Smooth muscle cell (in vitro differentiated cells): ENCODE results near the gene ILRUN. TPM values are rescaled to one million over a fixed set of nuclear protein-coding genes. Genes with fewer than 3 reads are reported as not detected.
"Not testable (repeated sequence)": the region's sequence is repeated elsewhere in the genome, so short reads cannot be mapped to it uniquely, and the experiment has no call there.

Experiments
- DNase-seq: peaks from one replicate; lab custom pipeline; 2025; ENCODE audit not compliant: unreplicated experiment; lab: John Stamatoyannopoulos, UW
- H2AFZ ChIP-seq: fragments of 200-600 bp; sonication (generic); 2 replicates; pipeline ENCODE4 v1.6.0; 2016; ENCODE audit warnings: antibody characterized with exemption, low read depth, mild to moderate bottlenecking
- H3F3A ChIP-seq: fragments of 200-600 bp; sonication (generic); 2 replicates; pipeline ENCODE4 v1.6.0; 2017; ENCODE audit warnings: antibody characterized with exemption, low read depth
- H3K27ac ChIP-seq: fragments of 200-600 bp; sonication (generic); 2 replicates; pipeline ENCODE4 v1.5.1; 2016; ENCODE audit warnings: low read depth, mild to moderate bottlenecking
- H3K27me3 ChIP-seq: fragments of 200-600 bp; sonication (generic); 2 replicates; pipeline ENCODE4 v1.6.1; 2016; ENCODE audit warnings: low read depth, mild to moderate bottlenecking
- H3K36me3 ChIP-seq: fragments of 200-600 bp; sonication (generic); 2 replicates; pipeline ENCODE4 v1.5.1; 2016; ENCODE audit warnings: low read depth
- H3K4me1 ChIP-seq: fragments of 200-600 bp; sonication (generic); 2 replicates; pipeline ENCODE4 v1.5.1; 2016; ENCODE audit warnings: low read depth
- H3K4me2 ChIP-seq: fragments of 200-600 bp; sonication (generic); 2 replicates; pipeline ENCODE4 v1.6.0; 2016; ENCODE audit warnings: mild to moderate bottlenecking
- H3K4me3 ChIP-seq: fragments of 200-600 bp; sonication (generic); 2 replicates; pipeline ENCODE4 v1.5.1; 2016; ENCODE audit warnings: mild to moderate bottlenecking
- H3K79me2 ChIP-seq: fragments of 200-600 bp; sonication (generic); 2 replicates; pipeline ENCODE4 v1.6.0; 2016; ENCODE audit warnings: low read depth, mild to moderate bottlenecking
- H3K9ac ChIP-seq: fragments of 200-600 bp; sonication (generic); 2 replicates; pipeline ENCODE4 v1.6.0; 2016; ENCODE audit warnings: low read depth
- H3K9me3 ChIP-seq: fragments of 200-600 bp; sonication (generic); replicated peaks from 2 replicates; pipeline ENCODE4 v1.5.1; 2016; ENCODE audit warnings: low read depth
- H4K20me1 ChIP-seq: fragments of 200-600 bp; sonication (generic); 2 replicates; pipeline ENCODE4 v1.6.0; 2016; ENCODE audit warnings: low read depth
- CTCF ChIP-seq: fragments of 200-600 bp; sonication (generic); IDR thresholded peaks from 2 replicates; pipeline ENCODE4 v1.5.1; 2017; ENCODE audit warnings: borderline replicate concordance, mild to moderate bottlenecking, antibody characterized with exemption; ENCODE audit not compliant: insufficient read depth, poor library complexity, severe bottlenecking
- WGBS: methylation state at CpG from one replicate; pipeline ENCODE4 v1.1.7; 2016; ENCODE audit warnings: low lambda C conversion rate; 5-methylcytosine and 5-hydroxymethylcytosine counted together
- polyA plus RNA-seq: library from polyadenylated mRNA; unstranded; fragments of >200 nt; fragmentation: Nextera tagmentation; extraction: Ambion mirVana; gene quantifications from 2 replicates; pipeline ENCODE4 v1.2.1, GENCODE V29; 2016
- small RNA-seq: library from RNA; depleted of rRNA; stranded (forward); fragments of <200 nt; gene quantifications from one replicate; pipeline ENCODE3, GENCODE V24; 2014
- total RNA-seq: library from RNA; depleted of rRNA; stranded (reverse); fragments of >200 nt; gene quantifications from 2 replicates; pipeline ENCODE4 v1.2.3, GENCODE V29; 2014

ILRUN gene
- total and polyA plus RNA-seq, 2 experiments from 2014 or later: 7.5 to 23.9 TPM

GRCh38 chr6:34650823-34651222 lies 45.7 kb downstream of the ILRUN start:
- no peak for DNase-seq
- no peaks in the 10 kb centered on the region for H3K27me3 ChIP-seq
- no peak overlapping the region for H2AFZ ChIP-seq
- H3K4me1 ChIP-seq: no peaks in the 10 kb centered on the region
- peaks cover 64% of the 10 kb centered on the region for H4K20me1 ChIP-seq
- H3K9me3 ChIP-seq: no peaks in the 10 kb centered on the region
- peaks cover 3% of the 10 kb centered on the region for H3K36me3 ChIP-seq
- TF ChIP-seq CTCF: no peak
- WGBS: 81% methylated on average over 2 of the region's 2 CpGs
- no peak overlapping the region for H3K9ac ChIP-seq
- H3K27ac ChIP-seq: no peak overlapping the region
- no peak overlapping the region for H3K4me3 ChIP-seq
- H3F3A ChIP-seq: peaks cover 12% of the 10 kb centered on the region
- H3K4me2 ChIP-seq: no peak overlapping the region
- peaks cover 71% of the 10 kb centered on the region for H3K79me2 ChIP-seq

- DNase-seq, H3K36me3 ChIP-seq, H3K27me3 ChIP-seq, H3K9me3 ChIP-seq, H3K4me2 ChIP-seq, H3K27ac ChIP-seq, H3K4me1 ChIP-seq, H3F3A ChIP-seq, H2AFZ ChIP-seq, H3K4me3 ChIP-seq, H3K9ac ChIP-seq: not testable (repeated sequence)
- Histone ChIP-seq H4K20me1 (peaks cover 58% of the 10 kb centered on the region), H3K79me2 (peaks cover 66% of the 10 kb centered on the region)
- 98% methylated on average over 7 of the region's 7 CpGs for WGBS
These were observed 46.3 kb downstream of the ILRUN start for GRCh38 chr6:34650232-34650631.

- H3K4me3 ChIP-seq: no peak overlapping the region
- peaks cover 60% of the 10 kb centered on the region for H3K79me2 ChIP-seq
- no peak overlapping the region for H3K27ac ChIP-seq
- DNase-seq: no peak
- H3K36me3 ChIP-seq: peaks cover 4% of the 10 kb centered on the region
- no peak for TF ChIP-seq CTCF
- no peak overlapping the region for H3K9ac ChIP-seq
- H3F3A ChIP-seq: no peaks in the 10 kb centered on the region
- H3K4me1 ChIP-seq: no peaks in the 10 kb centered on the region
- H3K4me2 ChIP-seq: no peak overlapping the region
- peaks cover 47% of the 10 kb centered on the region for H4K20me1 ChIP-seq
- no peaks in the 10 kb centered on the region for H3K27me3 ChIP-seq
- no peak overlapping the region for H2AFZ ChIP-seq
- no peaks in the 10 kb centered on the region for H3K9me3 ChIP-seq
These were observed 47.8 kb downstream of the ILRUN start for GRCh38 chr6:34648806-34649205.

Small RNA genes lying within 50 kb of the gene (small RNA-seq; reads per million reads assigned to genes)
- gene RN7SL200P: not detected

Other genes starting within 250 kb of the ILRUN start
- gene PACSIN1, start 230.7 kb downstream of the ILRUN start, total RNA-seq: not detected in 2 replicates
- gene PACSIN1, start 230.7 kb downstream of the ILRUN start, polyA plus RNA-seq: not detected in 2 replicates
- gene SPDEF, start 140.4 kb downstream of the ILRUN start, total RNA-seq: not detected in 2 replicates
- gene SPDEF, start 140.4 kb downstream of the ILRUN start, polyA plus RNA-seq: 0.16 and 0.21 TPM in 2 replicates
- gene SNRPC, start 60.7 kb upstream of the ILRUN start, total RNA-seq: 96.0 and 133 TPM in 2 replicates
- gene SNRPC, start 60.7 kb upstream of the ILRUN start, polyA plus RNA-seq: 340 and 357 TPM in 2 replicates
- gene BLTP3A, start 95.3 kb upstream of the ILRUN start, total RNA-seq: 3.7 and 5.2 TPM in 2 replicates
- 1.0 and 1.1 TPM in 2 replicates for gene BLTP3A, start 95.3 kb upstream of the ILRUN start, polyA plus RNA-seq
- gene TAF11, start 191.3 kb upstream of the ILRUN start, total RNA-seq: 17.2 and 22.8 TPM in 2 replicates
- 35.3 and 36.6 TPM in 2 replicates for gene TAF11, start 191.3 kb upstream of the ILRUN start, polyA plus RNA-seq
- gene ANKS1A, start 192.5 kb upstream of the ILRUN start, total RNA-seq: 39.2 and 40.5 TPM in 2 replicates
- gene ANKS1A, start 192.5 kb upstream of the ILRUN start, polyA plus RNA-seq: 28.9 and 51.5 TPM in 2 replicates